GM12874 (cell line): ENCODE data around the gene ARPP21.

ENCODE experiments used
- CTCF ChIP-seq: IDR thresholded peaks from 2 replicates; pipeline ENCODE4 v1.5.1; 2011; ENCODE audit warnings: low read depth, mild to moderate bottlenecking, control low read depth, low read length, moderate library complexity; ENCODE audit not compliant: insufficient read depth

The ARPP21 gene

DNA sequence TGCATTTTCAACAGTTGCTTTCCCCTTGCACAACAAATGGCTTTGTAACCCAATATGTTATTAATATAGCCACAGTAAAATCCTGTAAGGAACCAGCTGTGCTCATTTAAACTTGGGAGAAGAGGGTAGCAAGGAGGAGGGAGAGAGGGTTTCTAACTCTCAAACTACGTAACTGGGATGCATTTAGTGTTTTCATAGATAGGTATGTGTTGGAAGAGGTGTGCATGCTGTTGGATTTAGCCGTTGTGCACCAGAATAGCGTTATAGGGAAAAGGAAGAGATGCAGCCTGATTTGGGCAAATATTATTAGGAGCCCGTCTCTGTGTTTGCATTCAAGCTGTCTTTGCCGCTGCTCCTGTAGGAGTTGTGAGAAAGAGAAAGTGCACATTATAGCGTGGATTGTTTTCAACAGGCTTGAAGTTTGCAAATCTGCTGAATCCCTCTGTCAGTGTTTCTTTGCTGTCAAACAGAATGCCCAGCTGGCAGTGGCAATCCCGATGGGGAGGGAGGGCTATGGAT, 39.4 kb downstream of the ARPP21 start:
- no peak for TF ChIP-seq CTCF

- no peak for TF ChIP-seq CTCF
Measured at GRCh38 chr3:35679409-35680080, 40.2 kb downstream of the ARPP21 start.

DNA sequence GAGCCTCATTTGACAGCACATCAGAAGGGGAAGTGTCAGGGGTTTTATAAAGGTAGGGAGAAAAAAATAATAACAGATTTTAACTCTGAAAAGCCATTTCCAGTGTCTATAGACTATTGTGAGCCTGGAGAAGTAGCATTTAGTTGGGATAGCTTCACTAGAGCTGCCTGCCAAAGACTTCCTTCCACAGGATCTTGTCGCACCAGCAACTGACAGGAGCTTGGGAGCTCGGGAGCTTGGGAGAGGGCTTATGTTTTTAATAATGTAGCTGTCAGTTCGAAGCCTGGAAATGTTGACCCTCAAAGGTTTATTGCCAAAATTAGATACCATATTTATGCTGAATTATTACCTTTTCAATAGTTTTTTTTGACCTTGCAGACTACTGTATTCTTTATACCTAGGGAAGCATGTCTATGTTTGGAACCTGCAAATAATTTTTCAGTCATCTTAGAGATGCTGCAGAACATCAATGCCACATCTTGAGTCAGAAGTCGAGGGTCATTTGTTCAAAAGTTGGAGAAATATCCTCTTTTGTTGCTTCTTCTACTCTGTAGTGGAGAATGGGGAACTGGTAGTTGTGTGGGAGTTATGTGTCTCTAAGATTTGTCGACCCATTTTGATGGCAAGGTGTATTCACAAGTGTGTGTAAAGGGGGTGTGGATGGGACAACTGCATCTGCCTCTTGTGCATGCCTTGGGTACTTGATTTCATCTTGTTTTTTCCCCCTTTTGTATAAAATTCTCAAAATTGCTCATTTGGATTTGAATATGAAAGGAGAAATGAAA, 41.7 kb downstream of the ARPP21 start:
- TF ChIP-seq CTCF = no peak

GRCh38 chr3:35685153-35685552, 45.8 kb downstream of the ARPP21 start:
- no peak for TF ChIP-seq CTCF

- TF ChIP-seq CTCF = no peak
Measured at GRCh38 chr3:35688826-35689225, 49.5 kb downstream of the ARPP21 start.

DNA sequence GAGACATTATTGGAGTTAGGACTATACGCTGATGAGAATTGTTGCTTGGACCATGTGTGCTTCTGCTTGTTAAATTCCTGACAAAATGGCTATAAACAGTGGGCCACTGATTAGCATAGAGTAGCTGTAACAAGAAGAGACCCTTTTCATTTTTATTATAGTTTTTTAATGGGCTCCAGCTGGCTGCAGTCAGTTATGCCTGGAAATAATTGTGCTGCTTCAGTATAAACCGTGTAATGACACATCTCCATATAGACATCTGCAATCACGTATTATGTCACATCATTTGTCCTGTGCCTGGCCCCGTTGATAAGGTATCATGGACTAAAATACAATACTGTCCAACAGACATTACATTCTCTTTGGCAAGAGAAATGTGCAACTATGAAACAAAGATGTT, 50.9 kb downstream of the ARPP21 start:
- TF ChIP-seq CTCF = no peak

GRCh38 chr3:35705904-35706303, 66.6 kb downstream of the ARPP21 start:
- no peak for TF ChIP-seq CTCF
